HK-2 (cell line): Measurements from ENCODE around the gene WDR7.

ENCODE experiments used
- DNase-seq: peaks from one replicate; pipeline ENCODE4 v3.0.0-alpha.2; 2018; ENCODE audit not compliant: unreplicated experiment

WDR7 gene

GRCh38 chr18:56804395-56804794 lies 153.2 kb downstream of the WDR7 start:
- no peak for DNase-seq

GRCh38 chr18:56807901-56808300 lies 156.7 kb downstream of the WDR7 start:
- DNase-seq, result no peak

GRCh38 chr18:56812674-56813073 lies 161.5 kb downstream of the WDR7 start:
- peak; percentile 5 for DNase-seq

- DNase-seq, result no peak
These were observed 164.8 kb downstream of the WDR7 start for GRCh38 chr18:56815926-56816325.

- DNase-seq, result no peak
These were observed 172.9 kb downstream of the WDR7 start for GRCh38 chr18:56823986-56824565.

- no peak for DNase-seq
These were observed 174.2 kb downstream of the WDR7 start for GRCh38 chr18:56825321-56825720.

GRCh38 chr18:56825878-56826277 lies 174.7 kb downstream of the WDR7 start:
- DNase-seq, result no peak

GRCh38 chr18:56831988-56832387 lies 180.8 kb downstream of the WDR7 start:
- DNase-seq, result no peak

- no peak for DNase-seq
These were observed 184.2 kb downstream of the WDR7 start for GRCh38 chr18:56835331-56835730.

- no peak for DNase-seq
These were observed 185.0 kb downstream of the WDR7 start for GRCh38 chr18:56836173-56836572.

- DNase-seq, result no peak
These were observed 190.7 kb downstream of the WDR7 start for GRCh38 chr18:56841836-56842235.

- DNase-seq, result no peak
These were observed 192.1 kb downstream of the WDR7 start for GRCh38 chr18:56843241-56843640.

- no peak for DNase-seq
These were observed 193.4 kb downstream of the WDR7 start for GRCh38 chr18:56844556-56844955.

- no peak for DNase-seq
These were observed 200.6 kb downstream of the WDR7 start for GRCh38 chr18:56851774-56852173.

- DNase-seq, result no peak
These were observed 202.8 kb downstream of the WDR7 start for GRCh38 chr18:56853961-56854360.

GRCh38 chr18:56861244-56861643 lies 210.1 kb downstream of the WDR7 start:
- DNase-seq, result no peak

- DNase-seq, result no peak
These were observed 218.1 kb downstream of the WDR7 start for GRCh38 chr18:56869189-56869777.

GRCh38 chr18:56870982-56871381 lies 219.8 kb downstream of the WDR7 start:
- DNase-seq, result no peak

- no peak for DNase-seq
These were observed 221.0 kb downstream of the WDR7 start for GRCh38 chr18:56872140-56872539.

- no peak for DNase-seq
These were observed 222.4 kb downstream of the WDR7 start for GRCh38 chr18:56873441-56874140.

- DNase-seq, result no peak
These were observed 227.6 kb downstream of the WDR7 start for GRCh38 chr18:56878711-56879110.

- no peak for DNase-seq
These were observed 233.4 kb downstream of the WDR7 start for GRCh38 chr18:56884511-56884910.

- no peak for DNase-seq
These were observed 237.8 kb downstream of the WDR7 start for GRCh38 chr18:56888978-56889377.
